Hematopoietic multipotent progenitor cell treated with erythropoietin and hydrocortisone succinate and interleukin-3 and kit ligand, for 15 days (in vitro differentiated cells): ENCODE data around the gene NBEAL2.
"Not testable (repeated sequence)": the region's sequence is repeated elsewhere in the genome, so short reads cannot be mapped to it uniquely, and the experiment has no call there.

ENCODE experiments used
- DNase-seq: peaks from one replicate; pipeline ENCODE4 v3.0.0-alpha.2; 2015; ENCODE audit warnings: low spot score

Gene NBEAL2

GRCh38 chr3:46962427-46962826 lies 17.0 kb upstream of the NBEAL2 start:
- DNase-seq, result no peak

GRCh38 chr3:46962990-46963389 lies 16.5 kb upstream of the NBEAL2 start:
- no peak for DNase-seq

- not testable (repeated sequence) for DNase-seq
These were observed 15.4 kb upstream of the NBEAL2 start for GRCh38 chr3:46964038-46964590.

- no peak for DNase-seq
These were observed 14.3 kb upstream of the NBEAL2 start for GRCh38 chr3:46965151-46965550.

- DNase-seq, result no peak
These were observed 12.7 kb upstream of the NBEAL2 start for GRCh38 chr3:46966811-46967210.

- no peak for DNase-seq
These were observed 10.6 kb upstream of the NBEAL2 start for GRCh38 chr3:46968783-46969428.

- DNase-seq, result no peak
These were observed 8.9 kb upstream of the NBEAL2 start for GRCh38 chr3:46970391-46971091.

- no peak for DNase-seq
These were observed 8.3 kb upstream of the NBEAL2 start for GRCh38 chr3:46971151-46971550.

- peak; percentile 23 for DNase-seq
These were observed 7.7 kb upstream of the NBEAL2 start for GRCh38 chr3:46971742-46972141.

- no peak for DNase-seq
These were observed 7.1 kb upstream of the NBEAL2 start for GRCh38 chr3:46972396-46972795.

- DNase-seq, result no peak
These were observed 4.9 kb upstream of the NBEAL2 start for GRCh38 chr3:46974421-46975171.

- DNase-seq, result peak; percentile 99
These were observed 2.9 kb upstream of the NBEAL2 start, which contains the start of gene CCDC12 for GRCh38 chr3:46976326-46977190. Gene CCDC12, minus strand, starts transcription at chr3:46976745. Its CDS starts 13 bp downstream, at chr3:46976732.

- DNase-seq, result no peak
These were observed 1.7 kb upstream of the NBEAL2 start for GRCh38 chr3:46977811-46978195.

- no peak for DNase-seq
These were observed 1.1 kb upstream of the NBEAL2 start for GRCh38 chr3:46978381-46978780.

GRCh38 chr3:46979958-46980497 lies 562 bp downstream of the NBEAL2 start:
- no peak for DNase-seq

GRCh38 chr3:46981932-46982471 lies 2.5 kb downstream of the NBEAL2 start:
- DNase-seq, result no peak

- no peak for DNase-seq
These were observed 3.1 kb downstream of the NBEAL2 start for GRCh38 chr3:46982546-46982945.

- no peak for DNase-seq
These were observed 5.4 kb downstream of the NBEAL2 start for GRCh38 chr3:46984591-46985459.

GRCh38 chr3:46985588-46985987 lies 6.1 kb downstream of the NBEAL2 start:
- no peak for DNase-seq

- no peak for DNase-seq
These were observed 6.7 kb downstream of the NBEAL2 start for GRCh38 chr3:46986055-46986730.
